GM23338 (cell line): ENCODE results near the gene TREM1. TPM values are rescaled to one million over a fixed set of nuclear protein-coding genes. Genes with fewer than 3 reads are reported as not detected.

Source experiments
- ATAC-seq: fragments of 200-7000 bp; cut with Tn5 transposase; 3 replicates; pipeline ENCODE4 v1.9.1; 2020
- DNase-seq: peaks from one replicate; pipeline ENCODE4 v3.0.0-alpha.2; 2015; ENCODE audit warnings: low spot score
- H2AFZ ChIP-seq: fragments of 200-600 bp; sonication (generic); 2 replicates; pipeline ENCODE4 v1.8.0; 2016; ENCODE audit warnings: antibody characterized with exemption, mild to moderate bottlenecking, moderate library complexity
- H3F3A ChIP-seq: fragments of 200-600 bp; sonication (generic); replicated peaks from 2 replicates; pipeline ENCODE4 v1.8.0; 2017; ENCODE audit warnings: antibody characterized with exemption, mixed run types, low read depth
- H3K27ac ChIP-seq: fragments of 200-600 bp; sonication (generic); 2 replicates; pipeline ENCODE4 v1.6.1; 2016; ENCODE audit warnings: low read depth
- H3K27me3 ChIP-seq: fragments of 200-600 bp; sonication (generic); 2 replicates; pipeline ENCODE4 v1.8.0; 2016; ENCODE audit warnings: mild to moderate bottlenecking, mixed run types, moderate library complexity; ENCODE audit not compliant: insufficient read depth
- H3K36me3 ChIP-seq: fragments of 200-600 bp; sonication (generic); 2 replicates; pipeline ENCODE4 v1.8.0; 2016; ENCODE audit warnings: mild to moderate bottlenecking; ENCODE audit not compliant: insufficient read depth
- H3K4me1 ChIP-seq: fragments of 200-600 bp; sonication (generic); 2 replicates; pipeline ENCODE4 v1.8.0; 2016; ENCODE audit warnings: mild to moderate bottlenecking, moderate library complexity; ENCODE audit not compliant: insufficient read depth
- H3K4me2 ChIP-seq: fragments of 200-600 bp; sonication (generic); 2 replicates; pipeline ENCODE4 v1.7.1; 2017; ENCODE audit warnings: mixed run types
- H3K4me3 ChIP-seq: fragments of 200-600 bp; sonication (generic); 2 replicates; pipeline ENCODE4 v1.6.1; 2016; ENCODE audit warnings: mixed run types
- H3K79me2 ChIP-seq: fragments of 200-600 bp; sonication (generic); replicated peaks from 2 replicates; pipeline ENCODE4 v1.8.0; 2017; ENCODE audit warnings: mild to moderate bottlenecking; ENCODE audit not compliant: insufficient read depth
- H3K9me2 ChIP-seq: fragments of 200-600 bp; sonication (generic); 2 replicates; pipeline ENCODE4 v1.8.0; 2017; ENCODE audit not compliant: insufficient read depth
- H4K20me1 ChIP-seq: fragments of 200-600 bp; sonication (generic); replicated peaks from 2 replicates; pipeline ENCODE4 v1.8.0; 2017; ENCODE audit warnings: mild to moderate bottlenecking; ENCODE audit not compliant: insufficient read depth
- H3K27ac Mint-ChIP-seq: 2 replicates; pipeline ENCODE4 v1.8.0; 2020; ENCODE audit warnings: inconsistent platforms, mild to moderate bottlenecking, moderate library complexity, mixed read lengths
- H3K27me3 Mint-ChIP-seq: 3 replicates; pipeline ENCODE4 v1.8.0; 2022; ENCODE audit warnings: low read depth, mild to moderate bottlenecking, moderate library complexity, mixed read lengths, inconsistent platforms; ENCODE audit not compliant: insufficient read depth, poor library complexity
- H3K36me3 Mint-ChIP-seq: 3 replicates; pipeline ENCODE4 v1.8.0; 2021; ENCODE audit warnings: low read depth, mild to moderate bottlenecking, inconsistent platforms, moderate library complexity, mixed read lengths
- H3K4me1 Mint-ChIP-seq: 3 replicates; pipeline ENCODE4 v1.8.0; 2020; ENCODE audit warnings: mild to moderate bottlenecking, inconsistent platforms, mixed read lengths
- H3K4me3 Mint-ChIP-seq: 3 replicates; pipeline ENCODE4 v1.8.0; 2021; ENCODE audit warnings: moderate library complexity, mild to moderate bottlenecking, inconsistent platforms, mixed read lengths
- H3K9me3 Mint-ChIP-seq: 3 replicates; pipeline ENCODE4 v1.8.0; 2020; ENCODE audit warnings: moderate library complexity, mild to moderate bottlenecking, inconsistent platforms, mixed read lengths
- CREB1 ChIP-seq: fragments of 250-450 bp; sonication (Bioruptor Pico); IDR thresholded peaks from 2 replicates; pipeline ENCODE4 v1.5.0; 2020; ENCODE audit warnings: low read depth, mild to moderate bottlenecking, moderate library complexity
- CTCF ChIP-seq, 2 experiments: fragments of 200-600 bp in 1 of 2; sonication (generic) in 1 of 2; conservative IDR thresholded peaks; 2 replicates each; pipeline versions ENCODE4 v1.5.1 to v1.6.1; 2016 to 2017; ENCODE audit warnings: antibody characterized with exemption in 2 of 2, low read depth in 2 of 2, mild to moderate bottlenecking in 2 of 2, moderate library complexity in 1 of 2
- EZH2 ChIP-seq: fragments of 200-600 bp; sonication (generic); IDR thresholded peaks from one replicate; pipeline ENCODE4 v1.8.0; 2017; ENCODE audit warnings: antibody characterized with exemption, mild to moderate bottlenecking, low read depth; ENCODE audit not compliant: unreplicated experiment
- EZH2phosphoT487 ChIP-seq: fragments of 200-600 bp; sonication (generic); IDR thresholded peaks from one replicate; pipeline ENCODE4 v1.8.1; 2018; ENCODE audit warnings: antibody characterized with exemption; ENCODE audit not compliant: unreplicated experiment
- JUNB ChIP-seq: IDR thresholded peaks from one replicate; pipeline ENCODE4 v1.6.1; 2016; ENCODE audit warnings: antibody characterized with exemption; ENCODE audit not compliant: unreplicated experiment
- polyA plus RNA-seq: library from polyadenylated mRNA; unstranded; fragments of >200 nt; fragmentation: Nextera tagmentation; extraction: Ambion mirVana; gene quantifications from 2 replicates; pipeline ENCODE4 v1.2.1, GENCODE V29; 2016
- total RNA-seq: library from RNA; depleted of rRNA; stranded (reverse); fragments of >200 nt; shearing (Covaris generic); gene quantifications from 2 replicates; pipeline ENCODE4 v1.2.3, GENCODE V29; 2014
- TF ChIP-seq, protein P1 (sequence below): IDR thresholded peaks from one replicate; pipeline ENCODE4 v1.6.1; 2018; ENCODE audit warnings: antibody characterized with exemption; ENCODE audit not compliant: unreplicated experiment
- TF ChIP-seq, protein P2 (sequence below): IDR thresholded peaks from 2 replicates; pipeline ENCODE4 v1.6.1; 2016; ENCODE audit warnings: antibody characterized with exemption
- TF ChIP-seq, protein P3 (sequence below): fragments of 250-450 bp; sonication (Bioruptor Pico); IDR thresholded peaks from 2 replicates; pipeline ENCODE4 v1.5.0; 2020; ENCODE audit warnings: mild to moderate bottlenecking, moderate library complexity

The TREM1 gene
- total and polyA plus RNA-seq, 2 experiments from 2014 or later = not detected

DNA sequence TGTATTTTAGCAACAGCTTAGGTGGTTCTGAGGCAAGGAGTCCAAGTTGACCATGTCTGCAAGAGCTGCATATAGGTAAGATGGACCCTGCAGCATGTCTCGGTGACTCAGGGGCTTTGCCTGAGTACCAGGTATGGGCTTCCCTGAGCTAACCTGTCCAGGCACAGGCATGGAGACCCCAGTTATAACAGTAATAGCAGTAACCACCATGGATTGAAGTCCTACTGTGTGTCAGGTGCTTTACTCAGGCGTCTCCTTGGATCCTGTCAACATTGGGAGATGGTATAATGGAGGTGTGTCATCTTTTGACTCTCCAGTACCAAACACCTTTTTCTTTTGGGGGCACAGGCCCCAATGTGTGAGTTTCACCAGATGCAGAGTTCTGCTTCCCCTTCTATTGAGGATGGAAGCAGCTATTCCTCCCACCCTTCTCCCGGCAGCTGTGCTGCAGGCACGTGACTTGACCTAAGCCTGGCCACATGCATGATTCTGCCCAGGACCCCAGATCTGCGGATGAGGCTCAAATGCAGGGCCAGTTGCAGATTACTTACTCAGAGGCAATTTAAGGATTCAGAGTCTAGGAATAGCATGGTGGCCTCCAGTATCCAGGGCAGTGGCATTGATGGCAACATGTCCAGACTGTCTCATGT lies 13.8 kb downstream of the TREM1 start (continued):
- TF ChIP-seq CTCF (conservative IDR thresholded peaks at IDR 0.05; ENCODE audit: low read depth in 2 of 2) (no peak), EZH2phosphoT487 (no peak), EZH2 (no peak)
- TF ChIP-seq, protein P1, sequence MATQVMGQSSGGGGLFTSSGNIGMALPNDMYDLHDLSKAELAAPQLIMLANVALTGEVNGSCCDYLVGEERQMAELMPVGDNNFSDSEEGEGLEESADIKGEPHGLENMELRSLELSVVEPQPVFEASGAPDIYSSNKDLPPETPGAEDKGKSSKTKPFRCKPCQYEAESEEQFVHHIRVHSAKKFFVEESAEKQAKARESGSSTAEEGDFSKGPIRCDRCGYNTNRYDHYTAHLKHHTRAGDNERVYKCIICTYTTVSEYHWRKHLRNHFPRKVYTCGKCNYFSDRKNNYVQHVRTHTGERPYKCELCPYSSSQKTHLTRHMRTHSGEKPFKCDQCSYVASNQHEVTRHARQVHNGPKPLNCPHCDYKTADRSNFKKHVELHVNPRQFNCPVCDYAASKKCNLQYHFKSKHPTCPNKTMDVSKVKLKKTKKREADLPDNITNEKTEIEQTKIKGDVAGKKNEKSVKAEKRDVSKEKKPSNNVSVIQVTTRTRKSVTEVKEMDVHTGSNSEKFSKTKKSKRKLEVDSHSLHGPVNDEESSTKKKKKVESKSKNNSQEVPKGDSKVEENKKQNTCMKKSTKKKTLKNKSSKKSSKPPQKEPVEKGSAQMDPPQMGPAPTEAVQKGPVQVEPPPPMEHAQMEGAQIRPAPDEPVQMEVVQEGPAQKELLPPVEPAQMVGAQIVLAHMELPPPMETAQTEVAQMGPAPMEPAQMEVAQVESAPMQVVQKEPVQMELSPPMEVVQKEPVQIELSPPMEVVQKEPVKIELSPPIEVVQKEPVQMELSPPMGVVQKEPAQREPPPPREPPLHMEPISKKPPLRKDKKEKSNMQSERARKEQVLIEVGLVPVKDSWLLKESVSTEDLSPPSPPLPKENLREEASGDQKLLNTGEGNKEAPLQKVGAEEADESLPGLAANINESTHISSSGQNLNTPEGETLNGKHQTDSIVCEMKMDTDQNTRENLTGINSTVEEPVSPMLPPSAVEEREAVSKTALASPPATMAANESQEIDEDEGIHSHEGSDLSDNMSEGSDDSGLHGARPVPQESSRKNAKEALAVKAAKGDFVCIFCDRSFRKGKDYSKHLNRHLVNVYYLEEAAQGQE = no peak
- TF ChIP-seq, protein P2, sequence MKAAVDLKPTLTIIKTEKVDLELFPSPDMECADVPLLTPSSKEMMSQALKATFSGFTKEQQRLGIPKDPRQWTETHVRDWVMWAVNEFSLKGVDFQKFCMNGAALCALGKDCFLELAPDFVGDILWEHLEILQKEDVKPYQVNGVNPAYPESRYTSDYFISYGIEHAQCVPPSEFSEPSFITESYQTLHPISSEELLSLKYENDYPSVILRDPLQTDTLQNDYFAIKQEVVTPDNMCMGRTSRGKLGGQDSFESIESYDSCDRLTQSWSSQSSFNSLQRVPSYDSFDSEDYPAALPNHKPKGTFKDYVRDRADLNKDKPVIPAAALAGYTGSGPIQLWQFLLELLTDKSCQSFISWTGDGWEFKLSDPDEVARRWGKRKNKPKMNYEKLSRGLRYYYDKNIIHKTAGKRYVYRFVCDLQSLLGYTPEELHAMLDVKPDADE = no peak

DNA sequence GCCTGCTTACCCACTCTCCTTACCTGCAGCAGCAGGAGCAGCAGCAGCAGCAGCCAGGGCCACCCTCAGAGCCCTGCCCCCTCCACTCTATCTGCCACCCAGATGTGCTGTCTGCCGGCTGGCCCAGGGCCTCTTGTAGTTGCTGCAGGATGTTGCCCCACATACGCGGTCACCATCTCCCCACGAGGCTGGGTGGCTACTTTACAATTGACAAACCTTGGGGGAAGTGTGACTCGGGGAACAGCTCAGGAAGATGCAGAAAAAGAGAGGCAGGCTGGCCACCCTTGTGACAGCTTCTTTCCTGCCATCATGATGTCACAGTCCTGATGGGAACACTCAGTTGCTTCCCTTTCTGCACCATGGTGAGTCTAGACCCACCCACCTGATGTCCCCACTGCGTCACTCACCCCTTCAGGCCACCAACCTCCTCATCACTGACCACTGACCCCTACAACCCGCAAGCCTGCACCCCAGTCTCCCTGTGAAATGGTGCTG lies 14.5 kb downstream of the TREM1 start:
- no peaks in the 10 kb centered on the region for H4K20me1 ChIP-seq
- no peak overlapping the region for H2AFZ ChIP-seq
- no peaks in the 10 kb centered on the region for H3F3A ChIP-seq
- H3K4me3 Mint-ChIP-seq = no peak overlapping the region
- H3K27ac ChIP-seq = no peak overlapping the region
- DNase-seq = no peak
- no peak for ATAC-seq
- no peaks in the 10 kb centered on the region for H3K4me1 ChIP-seq
- H3K9me2 ChIP-seq = peaks cover 6% of the 10 kb centered on the region; the same call in 1 of the 2 replicates
- no peaks in the 10 kb centered on the region for H3K79me2 ChIP-seq
- H3K36me3 ChIP-seq = no peaks in the 10 kb centered on the region
- H3K4me1 Mint-ChIP-seq = no peaks in the 10 kb centered on the region
- H3K27me3 Mint-ChIP-seq = peaks cover 5% of the 10 kb centered on the region
- no peaks in the 10 kb centered on the region for H3K27me3 ChIP-seq
- no peaks in the 10 kb centered on the region for H3K36me3 Mint-ChIP-seq
- no peaks in the 10 kb centered on the region; the same call in 1 of the 3 replicates for H3K9me3 Mint-ChIP-seq
- no peak overlapping the region for H3K27ac Mint-ChIP-seq
- H3K4me3 ChIP-seq = no peak overlapping the region
- no peak overlapping the region for H3K4me2 ChIP-seq
- TF ChIP-seq CREB1 = no peak
- TF ChIP-seq, protein P3, sequence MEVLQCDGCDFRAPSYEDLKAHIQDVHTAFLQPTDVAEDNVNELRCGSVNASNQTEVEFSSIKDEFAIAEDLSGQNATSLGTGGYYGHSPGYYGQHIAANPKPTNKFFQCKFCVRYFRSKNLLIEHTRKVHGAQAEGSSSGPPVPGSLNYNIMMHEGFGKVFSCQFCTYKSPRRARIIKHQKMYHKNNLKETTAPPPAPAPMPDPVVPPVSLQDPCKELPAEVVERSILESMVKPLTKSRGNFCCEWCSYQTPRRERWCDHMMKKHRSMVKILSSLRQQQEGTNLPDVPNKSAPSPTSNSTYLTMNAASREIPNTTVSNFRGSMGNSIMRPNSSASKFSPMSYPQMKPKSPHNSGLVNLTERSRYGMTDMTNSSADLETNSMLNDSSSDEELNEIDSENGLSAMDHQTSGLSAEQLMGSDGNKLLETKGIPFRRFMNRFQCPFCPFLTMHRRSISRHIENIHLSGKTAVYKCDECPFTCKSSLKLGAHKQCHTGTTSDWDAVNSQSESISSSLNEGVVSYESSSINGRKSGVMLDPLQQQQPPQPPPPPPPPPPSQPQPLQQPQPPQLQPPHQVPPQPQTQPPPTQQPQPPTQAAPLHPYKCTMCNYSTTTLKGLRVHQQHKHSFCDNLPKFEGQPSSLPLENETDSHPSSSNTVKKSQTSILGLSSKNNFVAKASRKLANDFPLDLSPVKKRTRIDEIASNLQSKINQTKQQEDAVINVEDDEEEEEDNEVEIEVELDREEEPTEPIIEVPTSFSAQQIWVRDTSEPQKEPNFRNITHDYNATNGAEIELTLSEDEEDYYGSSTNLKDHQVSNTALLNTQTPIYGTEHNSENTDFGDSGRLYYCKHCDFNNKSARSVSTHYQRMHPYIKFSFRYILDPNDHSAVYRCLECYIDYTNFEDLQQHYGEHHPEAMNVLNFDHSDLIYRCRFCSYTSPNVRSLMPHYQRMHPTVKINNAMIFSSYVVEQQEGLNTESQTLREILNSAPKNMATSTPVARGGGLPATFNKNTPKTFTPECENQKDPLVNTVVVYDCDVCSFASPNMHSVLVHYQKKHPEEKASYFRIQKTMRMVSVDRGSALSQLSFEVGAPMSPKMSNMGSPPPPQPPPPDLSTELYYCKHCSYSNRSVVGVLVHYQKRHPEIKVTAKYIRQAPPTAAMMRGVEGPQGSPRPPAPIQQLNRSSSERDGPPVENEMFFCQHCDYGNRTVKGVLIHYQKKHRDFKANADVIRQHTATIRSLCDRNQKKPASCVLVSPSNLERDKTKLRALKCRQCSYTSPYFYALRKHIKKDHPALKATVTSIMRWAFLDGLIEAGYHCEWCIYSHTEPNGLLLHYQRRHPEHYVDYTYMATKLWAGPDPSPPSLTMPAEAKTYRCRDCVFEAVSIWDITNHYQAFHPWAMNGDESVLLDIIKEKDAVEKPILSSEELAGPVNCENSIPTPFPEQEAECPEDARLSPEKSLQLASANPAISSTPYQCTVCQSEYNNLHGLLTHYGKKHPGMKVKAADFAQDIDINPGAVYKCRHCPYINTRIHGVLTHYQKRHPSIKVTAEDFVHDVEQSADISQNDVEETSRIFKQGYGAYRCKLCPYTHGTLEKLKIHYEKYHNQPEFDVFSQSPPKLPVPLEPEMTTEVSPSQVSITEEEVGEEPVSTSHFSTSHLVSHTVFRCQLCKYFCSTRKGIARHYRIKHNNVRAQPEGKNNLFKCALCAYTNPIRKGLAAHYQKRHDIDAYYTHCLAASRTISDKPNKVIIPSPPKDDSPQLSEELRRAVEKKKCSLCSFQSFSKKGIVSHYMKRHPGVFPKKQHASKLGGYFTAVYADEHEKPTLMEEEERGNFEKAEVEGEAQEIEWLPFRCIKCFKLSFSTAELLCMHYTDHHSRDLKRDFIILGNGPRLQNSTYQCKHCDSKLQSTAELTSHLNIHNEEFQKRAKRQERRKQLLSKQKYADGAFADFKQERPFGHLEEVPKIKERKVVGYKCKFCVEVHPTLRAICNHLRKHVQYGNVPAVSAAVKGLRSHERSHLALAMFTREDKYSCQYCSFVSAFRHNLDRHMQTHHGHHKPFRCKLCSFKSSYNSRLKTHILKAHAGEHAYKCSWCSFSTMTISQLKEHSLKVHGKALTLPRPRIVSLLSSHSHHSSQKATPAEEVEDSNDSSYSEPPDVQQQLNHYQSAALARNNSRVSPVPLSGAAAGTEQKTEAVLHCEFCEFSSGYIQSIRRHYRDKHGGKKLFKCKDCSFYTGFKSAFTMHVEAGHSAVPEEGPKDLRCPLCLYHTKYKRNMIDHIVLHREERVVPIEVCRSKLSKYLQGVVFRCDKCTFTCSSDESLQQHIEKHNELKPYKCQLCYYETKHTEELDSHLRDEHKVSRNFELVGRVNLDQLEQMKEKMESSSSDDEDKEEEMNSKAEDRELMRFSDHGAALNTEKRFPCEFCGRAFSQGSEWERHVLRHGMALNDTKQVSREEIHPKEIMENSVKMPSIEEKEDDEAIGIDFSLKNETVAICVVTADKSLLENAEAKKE (CRISPR knock-in tag) = no peak
- TF ChIP-seq JUNB = no peak
- TF ChIP-seq CTCF (conservative IDR thresholded peaks at IDR 0.05; ENCODE audit: low read depth in 2 of 2) = no peak
